ENCODE results near the gene TP53I3.

DNA sequence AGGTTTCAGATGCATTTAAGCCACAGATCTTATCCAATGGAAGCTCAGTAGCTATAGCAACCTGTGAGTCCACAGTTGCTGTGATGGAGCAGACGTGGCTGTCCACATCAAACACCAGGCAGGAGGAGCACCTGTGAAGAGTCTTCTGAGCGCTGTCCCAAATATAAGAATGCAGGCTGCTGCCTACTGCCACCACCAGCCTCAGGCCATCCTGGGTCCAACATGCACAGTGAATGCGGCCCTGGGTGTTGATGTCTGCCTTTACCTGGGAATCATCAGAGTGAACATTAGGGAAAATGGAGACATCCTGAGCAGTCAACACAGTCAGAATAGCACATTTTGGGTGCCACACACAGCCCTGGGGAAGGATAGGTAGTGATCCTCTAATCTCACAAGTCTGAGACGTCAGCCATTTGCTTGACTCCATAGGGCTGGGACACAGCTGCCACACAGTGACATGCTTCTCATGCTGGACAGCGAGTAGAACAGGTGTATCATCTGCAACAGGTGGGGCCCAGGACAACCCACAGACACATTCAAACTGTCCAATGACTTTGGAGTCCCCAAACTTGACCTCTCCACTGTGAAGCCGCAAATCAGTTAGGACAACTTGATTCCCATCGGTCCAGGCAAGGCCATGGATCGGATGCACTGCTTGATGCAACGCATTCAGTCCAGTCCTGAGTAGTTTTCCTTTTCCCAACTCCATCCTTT, 45.7 kb downstream of the TP53I3 start:
- TF ChIP-seq ZNF8 (CRISPR knock-in tag; IDR thresholded peaks at IDR 0.05) = no peak
- no peak for TF ChIP-seq BACH2 (CRISPR knock-in tag; IDR thresholded peaks at IDR 0.05; ENCODE audit: borderline replicate concordance)
- no peak for TF ChIP-seq ZFP30 (CRISPR knock-in tag; IDR thresholded peaks at IDR 0.05)
- TF ChIP-seq, protein P1, sequence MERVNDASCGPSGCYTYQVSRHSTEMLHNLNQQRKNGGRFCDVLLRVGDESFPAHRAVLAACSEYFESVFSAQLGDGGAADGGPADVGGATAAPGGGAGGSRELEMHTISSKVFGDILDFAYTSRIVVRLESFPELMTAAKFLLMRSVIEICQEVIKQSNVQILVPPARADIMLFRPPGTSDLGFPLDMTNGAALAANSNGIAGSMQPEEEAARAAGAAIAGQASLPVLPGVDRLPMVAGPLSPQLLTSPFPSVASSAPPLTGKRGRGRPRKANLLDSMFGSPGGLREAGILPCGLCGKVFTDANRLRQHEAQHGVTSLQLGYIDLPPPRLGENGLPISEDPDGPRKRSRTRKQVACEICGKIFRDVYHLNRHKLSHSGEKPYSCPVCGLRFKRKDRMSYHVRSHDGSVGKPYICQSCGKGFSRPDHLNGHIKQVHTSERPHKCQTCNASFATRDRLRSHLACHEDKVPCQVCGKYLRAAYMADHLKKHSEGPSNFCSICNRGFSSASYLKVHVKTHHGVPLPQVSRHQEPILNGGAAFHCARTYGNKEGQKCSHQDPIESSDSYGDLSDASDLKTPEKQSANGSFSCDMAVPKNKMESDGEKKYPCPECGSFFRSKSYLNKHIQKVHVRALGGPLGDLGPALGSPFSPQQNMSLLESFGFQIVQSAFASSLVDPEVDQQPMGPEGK (CRISPR knock-in tag; IDR thresholded peaks at IDR 0.05; ENCODE audit: borderline replicate concordance) = no peak
- TF ChIP-seq PPARA (CRISPR knock-in tag; IDR thresholded peaks at IDR 0.05; ENCODE audit: borderline replicate concordance) = no peak
- TF ChIP-seq RARB (CRISPR knock-in tag; IDR thresholded peaks at IDR 0.05) = no peak
- no peak for TF ChIP-seq ARNTL (CRISPR knock-in tag; IDR thresholded peaks at IDR 0.05; ENCODE audit: borderline replicate concordance, low read depth)
- TF ChIP-seq ISL1 (CRISPR knock-in tag; IDR thresholded peaks at IDR 0.05) = no peak
- TF ChIP-seq, protein P2, sequence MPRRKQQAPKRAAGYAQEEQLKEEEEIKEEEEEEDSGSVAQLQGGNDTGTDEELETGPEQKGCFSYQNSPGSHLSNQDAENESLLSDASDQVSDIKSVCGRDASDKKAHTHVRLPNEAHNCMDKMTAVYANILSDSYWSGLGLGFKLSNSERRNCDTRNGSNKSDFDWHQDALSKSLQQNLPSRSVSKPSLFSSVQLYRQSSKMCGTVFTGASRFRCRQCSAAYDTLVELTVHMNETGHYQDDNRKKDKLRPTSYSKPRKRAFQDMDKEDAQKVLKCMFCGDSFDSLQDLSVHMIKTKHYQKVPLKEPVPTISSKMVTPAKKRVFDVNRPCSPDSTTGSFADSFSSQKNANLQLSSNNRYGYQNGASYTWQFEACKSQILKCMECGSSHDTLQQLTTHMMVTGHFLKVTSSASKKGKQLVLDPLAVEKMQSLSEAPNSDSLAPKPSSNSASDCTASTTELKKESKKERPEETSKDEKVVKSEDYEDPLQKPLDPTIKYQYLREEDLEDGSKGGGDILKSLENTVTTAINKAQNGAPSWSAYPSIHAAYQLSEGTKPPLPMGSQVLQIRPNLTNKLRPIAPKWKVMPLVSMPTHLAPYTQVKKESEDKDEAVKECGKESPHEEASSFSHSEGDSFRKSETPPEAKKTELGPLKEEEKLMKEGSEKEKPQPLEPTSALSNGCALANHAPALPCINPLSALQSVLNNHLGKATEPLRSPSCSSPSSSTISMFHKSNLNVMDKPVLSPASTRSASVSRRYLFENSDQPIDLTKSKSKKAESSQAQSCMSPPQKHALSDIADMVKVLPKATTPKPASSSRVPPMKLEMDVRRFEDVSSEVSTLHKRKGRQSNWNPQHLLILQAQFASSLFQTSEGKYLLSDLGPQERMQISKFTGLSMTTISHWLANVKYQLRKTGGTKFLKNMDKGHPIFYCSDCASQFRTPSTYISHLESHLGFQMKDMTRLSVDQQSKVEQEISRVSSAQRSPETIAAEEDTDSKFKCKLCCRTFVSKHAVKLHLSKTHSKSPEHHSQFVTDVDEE (CRISPR knock-in tag; IDR thresholded peaks at IDR 0.05) = no peak
